Thyroid gland (tissue), 4 donors: ENCODE data around the gene GARRE1. TPM values are rescaled to one million over a fixed set of nuclear protein-coding genes. Genes with fewer than 3 reads are reported as not detected.

Source experiments
- DNase-seq, 2 donors: peaks; one replicate each; pipeline ENCODE4 v3.0.0-alpha.2; 2019
- H3K27ac ChIP-seq, 3 donors: fragments of 200-600 bp; sonication (generic); 1 replicate in 2 of 3; 2 replicates in 1 of 3; pipeline ENCODE4 v1.5.1; 2016 to 2019; ENCODE audit warnings: mild to moderate bottlenecking in 1 of 3, moderate library complexity in 1 of 3
- H3K27me3 ChIP-seq: fragments of 200-600 bp; sonication (generic); one replicate; pipeline ENCODE4 v1.5.1; 2019
- H3K36me3 ChIP-seq, 2 donors: fragments of 200-600 bp; sonication (generic); one replicate each; pipeline ENCODE4 v1.5.1; 2016 to 2019
- H3K4me1 ChIP-seq, 2 donors: fragments of 200-600 bp; sonication (generic); one replicate each; pipeline ENCODE4 v1.5.1; 2017 to 2019
- H3K4me3 ChIP-seq, 3 donors: fragments of 200-600 bp; sonication (generic); replicated peaks in 1 of 3; 1 replicate in 2 of 3; 2 replicates in 1 of 3; pipeline ENCODE4 v1.5.1; 2016; ENCODE audit warnings: mild to moderate bottlenecking in 1 of 3
- H3K9me3 ChIP-seq: fragments of 200-600 bp; sonication (generic); one replicate; pipeline ENCODE4 v1.5.1; 2017
- CTCF ChIP-seq, 6 experiments: fragments of 200-600 bp in 3 of 6; fragments of 450-650 bp in 3 of 6; sonication (generic) in 3 of 6; IDR thresholded peaks; one replicate each; pipeline ENCODE4 v1.5.1; 2016 to 2019; ENCODE audit warnings: antibody characterized with exemption in 6 of 6, mild to moderate bottlenecking in 2 of 6, inconsistent platforms in 1 of 6, moderate library complexity in 1 of 6
- POLR2A ChIP-seq, 2 donors: fragments of 450-650 bp; IDR thresholded peaks; one replicate each; pipeline ENCODE4 v1.6.1; 2017; ENCODE audit warnings: antibody characterized with exemption in 2 of 2, mild to moderate bottlenecking in 2 of 2, moderate library complexity in 1 of 2
- WGBS, 2 donors: methylation state at CpG; one replicate each; pipeline ENCODE4 v1.1.5; 2017; 5-methylcytosine and 5-hydroxymethylcytosine counted together
- intact Hi-C: fragments of 100-400 bp; cut with DNase I; formaldehyde crosslinking; loops from one replicate; pipeline ENCODE4 v1.15.1; 2023
- total RNA-seq, 4 donors: library from RNA; depleted of rRNA; stranded (reverse); fragments of >200 nt; gene quantifications; one replicate each; pipeline ENCODE4 v1.2.3, GENCODE V29; 2016

Gene GARRE1
- total RNA-seq, 4 donors from 2014 or later, result 24.7 to 43.5 (median 30.9) TPM

GRCh38 chr19:34282611-34283519, 28.5 kb downstream of the GARRE1 start:
- Histone ChIP-seq H3K36me3 (no peaks in the 10 kb centered on the region), H3K27ac (peak overlapping the region in 2 of 3 donors; percentile 13 to 56), H3K4me1 (peaks cover 11 to 16% of the 10 kb centered on the region in 2 donors), H3K9me3 (no peaks in the 10 kb centered on the region), H3K27me3 (no peaks in the 10 kb centered on the region), H3K4me3 (no peak overlapping the region)
- WGBS, 2 donors, result 48 to 57% methylated on average over 2 of the region's 2 CpGs
- TF ChIP-seq CTCF (IDR thresholded peaks at IDR 0.05) (no peak), POLR2A (IDR thresholded peaks at IDR 0.05) (no peak)
- DNase-seq, result peak; percentile 14 to 27
- intact Hi-C loops, result no loop called here

- Histone ChIP-seq H3K4me3 (no peak overlapping the region), H3K27me3 (no peaks in the 10 kb centered on the region), H3K4me1 (peaks cover 10 to 16% of the 10 kb centered on the region in 2 donors), H3K27ac (no peak overlapping the region), H3K36me3 (no peaks in the 10 kb centered on the region), H3K9me3 (no peaks in the 10 kb centered on the region)
- TF ChIP-seq CTCF (IDR thresholded peaks at IDR 0.05) (no peak), POLR2A (IDR thresholded peaks at IDR 0.05) (no peak)
- 81 to 89% methylated on average over 2 of the region's 2 CpGs for WGBS, 2 donors
- intact Hi-C loops, result no loop called here
- DNase-seq, result no peak
Measured at GRCh38 chr19:34284505-34284904, 30.2 kb downstream of the GARRE1 start.

GRCh38 chr19:34287662-34288140, 33.3 kb downstream of the GARRE1 start:
- no peaks in the 10 kb centered on the region for H3K36me3 ChIP-seq
- H3K9me3 ChIP-seq, result no peaks in the 10 kb centered on the region
- intact Hi-C loops, result no loop called here
- TF ChIP-seq POLR2A (IDR thresholded peaks at IDR 0.05), result no peak
- no peak for TF ChIP-seq CTCF (IDR thresholded peaks at IDR 0.05)
- no peak overlapping the region for H3K4me3 ChIP-seq
- no peaks in the 10 kb centered on the region for H3K27me3 ChIP-seq
- H3K4me1 ChIP-seq, result peaks cover 6 to 7% of the 10 kb centered on the region in 2 donors
- no peak overlapping the region for H3K27ac ChIP-seq
- DNase-seq, result no peak
- WGBS, 2 donors, result 83 to 97% methylated on average over 3 of the region's 3 CpGs

GRCh38 chr19:34288381-34288780, 34.0 kb downstream of the GARRE1 start:
- whole genome bisulfite sequencing, 2 donors, result 90 to 95% methylated on average over 4 of the region's 4 CpGs
- intact Hi-C loops, result no loop called here
- no peak overlapping the region for H3K27ac ChIP-seq
- H3K36me3 ChIP-seq, result no peaks in the 10 kb centered on the region
- H3K9me3 ChIP-seq, result no peaks in the 10 kb centered on the region
- no peak overlapping the region for H3K4me3 ChIP-seq
- H3K27me3 ChIP-seq, result no peaks in the 10 kb centered on the region
- H3K4me1 ChIP-seq, result peaks cover 0 to under 1% of the 10 kb centered on the region in 2 donors
- no peak for DNase-seq
- TF ChIP-seq POLR2A (IDR thresholded peaks at IDR 0.05), result no peak
- no peak for TF ChIP-seq CTCF (IDR thresholded peaks at IDR 0.05)

- Histone ChIP-seq H3K36me3 (no peaks in the 10 kb centered on the region), H3K27ac (no peak overlapping the region)
Measured at GRCh38 chr19:34291235-34291634, 36.9 kb downstream of the GARRE1 start.

More at GRCh38 chr19:34291235-34291634, 36.9 kb downstream of the GARRE1 start:
- Histone ChIP-seq H3K27me3 (no peaks in the 10 kb centered on the region), H3K4me1 (no peaks in the 10 kb centered on the region), H3K4me3 (no peak overlapping the region), H3K9me3 (no peaks in the 10 kb centered on the region)
- 97 to 98% methylated on average over 2 of the region's 2 CpGs for WGBS, 2 donors
- intact Hi-C loops, result no loop called here
- no peak for TF ChIP-seq POLR2A (IDR thresholded peaks at IDR 0.05)
- no peak for TF ChIP-seq CTCF (IDR thresholded peaks at IDR 0.05)
- no peak for DNase-seq
